CD4-positive, alpha-beta T cell treated with Interleukin-12 subunit alpha and Interleukin-12 subunit beta, for 1 hour (primary cell): ENCODE results near the gene LRRC72.
A peak's percentile ranks its signal among the peaks of the same experiment; 100 is the strongest.
"Not testable (repeated sequence)": the region's sequence is repeated elsewhere in the genome, so short reads cannot be mapped to it uniquely, and the experiment has no call there.

ENCODE experiments used
- DNase-seq: peaks from one replicate; pipeline ENCODE4 v3.0.0-alpha.2; 2020

Gene LRRC72

DNA sequence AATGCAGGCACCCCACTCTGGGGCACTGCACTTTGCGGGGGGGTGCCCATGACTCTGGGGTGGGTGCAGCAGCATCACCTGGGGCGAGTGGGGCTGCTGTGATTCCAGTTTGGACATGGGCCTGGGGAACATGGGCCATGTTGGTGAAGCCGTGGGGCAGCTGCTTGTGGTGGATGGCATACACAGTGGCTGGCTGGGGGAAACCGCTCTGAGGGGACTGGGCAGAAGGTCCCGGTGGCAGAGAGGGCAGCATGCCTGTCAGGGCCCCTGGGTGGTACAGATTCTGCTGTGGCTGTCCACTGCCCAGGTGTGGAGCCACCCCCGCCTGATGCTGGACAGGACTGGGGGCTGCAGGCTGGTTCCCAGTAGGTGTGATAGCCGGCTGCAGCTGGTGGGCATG is 57.2 kb downstream of the LRRC72 start:
- DNase-seq = no peak

DNA sequence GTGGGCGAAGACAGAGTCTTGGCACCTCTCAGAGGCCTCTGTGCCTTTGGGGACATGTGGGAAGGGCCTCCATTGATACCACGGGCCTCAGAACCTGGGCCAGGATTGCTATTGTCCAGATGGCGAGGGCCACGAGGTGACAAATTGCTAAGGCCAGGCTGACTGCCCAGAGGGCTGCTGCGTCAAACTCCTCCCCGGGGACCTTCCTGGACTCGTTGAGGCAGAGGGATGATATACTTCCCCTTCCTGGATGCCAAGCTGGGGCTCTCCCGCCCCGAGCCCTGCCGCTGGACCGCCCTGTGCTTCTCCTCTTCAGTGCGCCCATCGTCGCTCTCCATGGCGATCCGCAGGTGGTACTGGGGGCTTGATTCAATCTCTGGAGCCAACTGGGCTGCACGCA is 58.9 kb downstream of the LRRC72 start:
- DNase-seq = no peak

DNA sequence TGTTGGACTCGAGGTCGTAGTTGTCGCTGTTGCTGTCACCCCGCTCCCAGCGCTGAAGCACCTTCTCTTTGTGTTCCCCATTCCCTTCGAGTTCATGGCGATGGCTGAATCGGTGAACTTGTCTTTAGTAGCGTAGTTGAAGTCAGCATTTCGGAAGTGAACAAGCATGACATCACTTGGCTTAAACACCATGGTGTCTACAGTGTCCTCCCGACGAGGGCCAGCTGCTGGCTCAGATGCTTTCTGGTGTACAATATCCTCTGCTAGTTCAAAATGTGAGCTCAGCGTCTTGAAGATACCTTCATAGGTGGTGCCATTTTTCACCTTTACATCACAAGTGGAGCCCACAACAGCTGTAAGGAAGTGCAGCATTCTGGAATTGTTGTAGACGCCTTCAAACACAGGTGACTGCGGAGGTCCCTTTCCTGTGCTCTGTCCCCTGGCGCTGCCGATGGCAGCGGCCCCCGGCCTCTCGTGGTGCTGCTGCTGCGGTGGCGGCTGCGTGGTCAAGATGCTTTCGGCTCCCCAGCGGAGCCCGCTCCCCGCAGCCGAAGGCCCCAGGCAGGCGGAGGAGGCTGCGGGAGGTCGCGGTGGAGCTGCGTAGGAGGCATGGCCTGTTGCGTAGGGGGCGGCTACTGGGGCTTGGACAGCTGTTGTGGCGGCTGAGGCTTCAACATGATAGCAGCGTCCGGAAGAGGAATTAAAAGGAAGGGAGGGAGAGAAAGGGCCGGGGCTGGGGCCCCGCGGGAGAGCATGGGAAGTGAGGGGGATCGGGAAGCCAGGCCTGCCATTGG is 59.7 kb downstream of the LRRC72 start:
- no peak for DNase-seq

DNA sequence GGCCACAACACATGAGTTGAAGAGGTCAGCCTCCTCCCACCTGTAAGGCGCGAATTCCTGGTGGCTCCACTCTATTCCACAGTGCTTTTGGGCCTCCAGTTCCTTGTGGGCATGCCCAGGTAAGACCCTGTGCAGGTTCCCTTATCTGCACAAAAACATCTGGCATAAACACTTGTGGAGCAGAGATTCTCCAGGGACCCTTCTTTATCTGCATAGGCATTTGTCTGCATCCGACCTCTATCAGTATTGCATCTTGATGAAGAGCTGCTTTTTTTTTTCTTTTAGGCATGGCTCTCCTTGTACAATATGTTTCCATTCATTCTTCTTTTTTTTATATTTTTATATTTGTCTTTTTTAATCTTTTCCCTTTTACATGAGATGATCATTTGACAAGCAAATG is 60.5 kb downstream of the LRRC72 start:
- no peak for DNase-seq

DNA sequence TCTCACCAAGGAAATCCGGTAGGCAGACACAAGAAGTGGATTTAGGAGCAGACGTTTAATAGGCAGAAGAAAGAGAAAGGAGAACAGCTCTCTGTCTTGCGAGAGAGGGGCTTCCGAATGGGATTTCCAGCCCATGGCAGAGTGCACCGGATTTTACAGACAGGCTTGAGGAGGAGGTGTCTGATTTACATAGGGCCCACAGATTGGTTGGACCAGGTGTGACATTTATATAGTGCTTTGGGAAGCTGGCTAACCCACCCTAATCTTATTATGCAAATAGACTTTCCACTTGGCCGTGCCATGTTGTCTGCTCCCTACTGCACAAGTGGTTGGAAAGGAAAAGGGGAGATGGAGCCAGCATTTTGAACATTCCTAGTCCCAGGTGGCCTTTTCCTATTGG is 61.2 kb downstream of the LRRC72 start:
- DNase-seq = no peak

DNA sequence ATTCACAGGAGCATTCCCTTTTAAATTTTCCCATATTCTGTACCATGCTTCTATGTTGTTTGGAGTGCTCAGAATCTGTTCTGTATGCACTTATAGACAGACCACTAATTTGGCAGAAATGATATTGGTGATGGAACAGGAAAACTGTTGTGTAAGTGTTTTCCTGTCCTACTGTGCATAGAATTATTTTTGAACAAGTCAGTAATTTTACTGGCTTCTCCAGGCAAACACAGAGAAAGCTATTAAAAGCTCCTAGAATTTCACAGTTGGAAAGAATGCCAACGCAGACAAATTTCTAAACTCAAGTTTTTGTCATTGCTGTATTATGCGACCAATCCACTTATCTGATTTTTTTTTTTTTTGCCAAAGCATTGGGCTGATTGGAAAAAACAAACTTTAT is 63.3 kb downstream of the LRRC72 start:
- DNase-seq = no peak

DNA sequence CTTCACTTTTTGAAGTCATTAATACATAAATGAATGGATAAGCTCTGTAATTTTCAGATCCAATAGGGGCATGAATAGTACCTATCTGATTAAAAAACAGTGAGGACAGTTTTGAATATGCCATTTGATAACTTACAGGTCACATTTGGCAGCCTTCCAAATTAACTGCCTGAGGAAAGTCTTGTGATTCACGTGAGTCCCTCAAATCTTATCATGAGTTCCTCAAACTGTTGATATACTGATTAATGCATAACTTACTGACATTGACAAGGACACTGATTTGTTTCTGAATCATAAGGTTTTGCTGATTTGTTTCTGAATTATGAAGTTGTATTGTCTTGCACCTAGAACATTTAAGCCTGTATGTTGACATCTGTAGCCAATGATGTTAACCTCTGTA is 63.8 kb downstream of the LRRC72 start:
- no peak for DNase-seq

DNA sequence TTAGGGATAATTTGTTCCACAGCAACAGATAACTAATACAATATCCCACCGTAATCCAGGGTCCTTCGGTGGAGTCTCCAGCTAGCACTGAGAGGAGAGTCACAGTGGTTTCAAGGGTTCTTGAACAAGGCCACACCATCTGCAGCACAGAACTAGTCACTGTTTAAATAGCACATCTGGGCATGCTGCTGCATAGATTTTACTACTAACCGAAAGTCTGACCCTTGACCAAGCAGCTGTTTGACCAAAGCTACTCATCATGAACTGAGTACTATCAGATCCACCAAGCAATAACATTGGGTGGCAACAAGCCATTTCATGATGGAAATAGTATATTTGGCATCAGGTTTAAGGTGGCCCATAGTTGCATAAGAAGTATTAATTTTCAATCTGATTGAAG is 65.8 kb downstream of the LRRC72 start:
- DNase-seq = no peak

DNA sequence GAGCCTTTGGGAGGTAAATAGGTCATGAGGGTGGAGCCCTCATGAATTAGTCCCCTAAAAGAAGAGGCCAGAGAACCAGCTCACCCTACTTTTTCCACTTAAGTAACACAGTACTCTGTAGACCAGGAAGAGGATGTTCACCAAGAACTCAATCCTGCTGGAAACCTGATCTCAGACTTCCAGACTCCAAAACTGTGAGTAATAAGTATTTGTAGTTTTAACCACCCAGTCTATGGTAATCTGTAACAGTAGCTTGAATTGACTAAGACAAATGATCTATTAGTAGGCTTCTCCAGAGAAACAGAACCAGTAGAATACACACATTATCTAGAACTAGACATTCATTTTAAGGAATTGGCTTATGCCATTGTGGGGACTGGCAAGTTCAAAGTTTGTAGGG is 67.4 kb downstream of the LRRC72 start:
- no peak for DNase-seq

DNA sequence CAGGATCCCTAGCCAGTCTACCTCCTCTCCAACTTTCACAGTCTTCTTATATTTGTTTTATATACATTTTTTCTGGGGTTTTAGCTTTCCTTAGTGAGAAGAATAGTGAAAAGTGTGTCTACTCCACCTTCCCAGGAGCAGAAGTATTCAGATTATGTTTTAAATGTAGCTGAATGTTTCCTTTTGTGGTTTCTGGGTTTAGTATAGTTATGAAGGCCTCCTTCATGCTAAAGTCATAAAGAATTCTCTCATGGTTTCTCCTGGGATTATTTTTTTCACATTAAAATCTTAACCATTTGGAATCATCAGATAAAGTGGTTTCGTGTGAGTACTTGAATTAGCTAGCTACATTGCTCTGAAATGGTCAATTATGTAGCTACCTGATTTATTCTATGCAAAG is 68.1 kb downstream of the LRRC72 start:
- DNase-seq = no peak

DNA sequence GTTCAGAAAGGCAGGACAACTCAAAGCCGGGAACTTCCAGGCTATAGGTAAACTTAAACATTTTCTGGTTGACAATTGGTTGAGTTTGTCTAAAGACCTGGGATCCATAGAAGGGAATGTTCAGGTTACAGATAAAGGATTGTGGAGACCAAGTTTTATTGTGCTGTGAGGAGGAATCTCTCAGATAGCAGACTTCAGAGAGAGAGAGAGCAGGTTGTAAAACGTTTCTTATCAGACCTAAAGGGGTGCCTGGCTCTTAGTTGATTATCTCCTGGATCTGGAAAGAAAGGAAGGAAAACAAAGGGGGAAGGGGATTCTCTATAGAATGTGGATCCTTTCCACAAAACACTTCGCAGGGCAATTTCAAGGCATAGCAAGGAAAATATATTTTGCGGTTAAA is 69.0 kb downstream of the LRRC72 start:
- not testable (repeated sequence) for DNase-seq

DNA sequence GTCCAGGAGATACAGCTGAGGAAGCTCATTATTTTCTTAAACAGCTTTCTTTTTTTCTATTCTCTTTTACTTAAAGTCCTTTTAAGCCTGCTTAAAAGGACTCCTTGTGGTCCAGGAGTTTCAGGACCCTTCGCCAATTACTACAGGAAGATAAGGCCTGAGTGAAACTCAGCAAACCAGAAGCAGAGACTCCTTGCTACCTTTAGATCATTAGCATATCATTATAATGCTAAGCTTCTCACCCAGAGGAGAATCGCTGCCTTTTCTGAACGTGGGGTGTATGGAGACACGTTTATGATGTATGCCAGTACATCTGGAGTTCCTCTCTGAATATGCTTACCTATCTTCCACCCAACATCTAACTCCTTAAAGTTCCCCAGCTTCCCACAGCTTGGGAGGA is 71.4 kb downstream of the LRRC72 start:
- DNase-seq = no peak

DNA sequence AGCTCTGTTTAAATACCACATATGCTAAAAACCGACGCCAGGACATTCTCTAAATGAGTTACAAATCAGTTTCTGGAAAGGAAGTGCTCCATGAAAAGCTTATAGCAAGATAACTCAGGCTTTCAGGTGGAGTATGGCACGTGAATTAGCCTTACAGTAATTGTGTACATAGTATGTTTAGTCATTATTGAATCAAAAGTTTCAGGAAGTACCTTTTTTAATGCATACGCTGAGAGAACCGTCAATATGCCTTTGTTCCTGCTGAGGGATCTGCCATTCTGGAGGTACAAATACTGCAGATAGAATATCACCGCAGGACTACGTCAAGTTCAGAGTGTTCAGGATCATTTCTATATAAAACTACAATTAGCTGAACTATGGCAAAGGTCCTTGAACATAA is 73.2 kb downstream of the LRRC72 start:
- DNase-seq = no peak

DNA sequence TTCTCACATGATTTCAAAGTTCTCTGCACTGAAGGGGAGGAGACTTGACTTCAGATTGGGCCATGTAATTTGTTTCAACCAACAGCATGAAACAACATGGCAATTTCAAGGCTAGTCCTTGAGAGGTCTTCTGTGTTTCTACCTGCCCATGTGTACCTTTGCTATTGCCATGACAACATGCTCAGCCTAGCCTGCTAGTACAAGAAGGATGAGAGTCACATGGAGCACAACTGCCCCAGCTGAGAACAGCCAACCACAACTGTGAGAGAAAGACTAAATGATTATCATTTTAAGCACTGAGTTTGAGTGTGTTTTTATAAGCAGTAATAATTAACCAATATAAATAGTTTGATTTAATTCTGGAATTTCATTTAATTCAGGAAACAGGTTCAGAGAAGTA is 77.0 kb downstream of the LRRC72 start:
- DNase-seq = no peak

DNA sequence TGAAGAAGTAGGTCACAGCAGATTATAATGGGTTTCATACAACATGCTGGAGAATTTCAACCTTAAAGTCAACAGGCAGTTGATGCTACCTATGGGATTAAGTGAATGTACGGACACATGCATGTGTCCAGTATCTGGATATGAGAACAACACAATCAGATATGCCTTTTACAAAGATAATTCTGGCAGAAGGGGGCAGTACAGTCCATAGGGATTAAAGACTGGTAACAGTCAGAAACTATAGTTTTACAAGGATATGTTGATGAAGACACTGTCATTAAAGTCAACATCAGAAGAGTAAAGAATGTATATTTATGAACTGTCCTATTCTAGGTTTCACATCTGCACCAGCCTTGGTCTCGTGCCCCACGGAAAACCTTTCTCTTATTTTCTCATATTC is 77.4 kb downstream of the LRRC72 start:
- DNase-seq = peak; percentile 4

DNA sequence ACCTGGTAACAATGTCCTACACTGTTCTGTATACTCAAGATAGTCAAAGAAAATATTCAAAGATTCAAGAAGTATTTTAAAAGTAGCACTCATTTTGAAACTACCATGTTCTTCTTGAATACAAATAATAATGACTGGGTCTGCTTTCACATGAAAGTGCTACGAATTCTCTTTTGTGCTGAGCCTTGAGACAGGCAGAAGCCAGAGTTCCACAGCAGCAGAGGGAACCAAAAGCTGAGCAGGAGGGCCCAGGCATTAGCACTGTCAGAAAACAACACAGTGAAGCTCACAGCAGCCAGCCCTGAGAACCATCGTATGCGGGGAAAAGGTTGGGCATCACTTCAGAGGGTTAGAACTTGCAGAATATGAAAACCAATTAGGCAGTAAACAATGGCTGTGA is 80.1 kb downstream of the LRRC72 start:
- DNase-seq = no peak

DNA sequence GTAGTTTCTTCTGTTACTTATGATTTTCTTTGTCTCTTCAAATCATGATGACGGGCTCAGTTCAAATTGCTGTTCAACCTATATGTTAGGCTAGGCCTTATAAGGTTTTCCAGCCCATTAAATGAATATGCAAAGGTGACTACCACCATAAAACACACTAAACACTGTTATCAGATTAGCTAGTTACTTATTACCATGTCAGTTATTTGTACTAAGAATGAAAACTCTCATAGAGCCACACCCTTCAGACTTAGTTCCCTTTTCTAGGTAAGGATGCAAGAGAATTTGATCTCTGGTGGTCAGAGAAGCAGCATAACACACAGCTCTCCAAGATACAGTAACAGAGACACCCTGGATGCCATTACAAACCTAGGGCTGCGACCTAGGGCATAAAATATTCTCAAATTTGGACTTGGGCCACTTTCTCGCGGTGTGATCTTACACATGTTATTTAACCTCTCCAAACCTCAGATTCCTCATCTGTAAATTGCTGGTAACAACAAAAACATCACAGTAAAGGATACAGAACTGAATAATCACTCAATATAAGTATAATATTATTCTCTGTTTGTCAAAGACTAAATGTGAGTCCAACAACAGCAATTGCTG is 83.3 kb downstream of the LRRC72 start:
- no peak for DNase-seq

DNA sequence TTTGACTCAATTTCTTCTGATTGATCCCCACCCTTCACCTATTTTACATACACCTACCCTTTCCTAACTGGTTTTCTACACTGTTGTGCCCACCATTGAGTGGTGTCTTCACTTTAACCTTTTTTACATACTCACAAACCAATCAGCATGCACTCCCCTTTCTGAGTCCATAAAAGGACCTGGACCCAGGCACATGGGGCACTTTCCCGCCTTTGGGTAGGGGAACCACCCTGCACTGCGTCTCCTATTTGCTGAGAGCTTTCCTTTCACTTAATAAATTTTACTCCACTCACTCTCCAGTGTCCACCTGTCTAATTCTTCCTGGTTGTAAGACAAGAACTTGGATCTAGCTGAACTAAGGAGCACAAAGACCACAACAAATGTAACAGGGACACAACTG is 85.1 kb downstream of the LRRC72 start:
- DNase-seq = no peak

DNA sequence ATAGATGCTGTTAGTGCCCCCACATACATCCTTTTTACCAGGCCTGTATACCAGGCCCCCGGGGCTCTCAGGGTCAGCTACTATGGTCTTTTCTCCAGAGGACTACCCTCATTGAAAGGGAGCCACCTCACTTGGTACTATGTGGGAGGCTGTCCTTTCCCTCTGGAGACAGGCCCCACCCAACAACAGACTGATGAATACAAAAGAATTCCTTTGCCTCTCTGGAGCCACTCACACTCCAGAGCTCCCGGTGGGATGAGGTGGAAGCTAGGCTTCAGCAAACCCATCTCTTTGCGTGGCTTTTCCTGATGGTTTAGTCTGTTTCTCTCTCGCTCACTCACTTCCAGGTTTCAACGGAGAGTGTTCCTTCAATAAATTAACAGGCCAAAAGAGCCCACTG is 88.6 kb downstream of the LRRC72 start:
- no peak for DNase-seq

DNA sequence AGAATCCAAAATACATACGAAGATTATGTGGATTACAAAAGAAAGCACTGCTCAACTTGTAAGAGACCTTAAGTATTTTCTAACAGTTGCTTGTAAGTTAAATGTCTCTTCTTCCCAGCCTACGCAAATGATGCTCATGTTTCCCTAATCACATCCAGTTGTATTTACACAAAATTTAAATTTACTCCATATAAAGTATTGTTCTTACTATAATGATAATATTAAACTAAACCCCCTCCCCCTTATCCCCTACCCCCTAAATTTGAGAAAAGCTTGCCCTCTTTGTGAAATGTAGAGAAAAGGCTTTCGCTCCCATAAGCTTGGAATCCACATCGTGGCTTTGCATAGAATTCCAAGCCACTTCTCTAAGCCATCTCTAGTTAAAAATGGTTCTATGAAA is 89.5 kb downstream of the LRRC72 start:
- DNase-seq = no peak

DNA sequence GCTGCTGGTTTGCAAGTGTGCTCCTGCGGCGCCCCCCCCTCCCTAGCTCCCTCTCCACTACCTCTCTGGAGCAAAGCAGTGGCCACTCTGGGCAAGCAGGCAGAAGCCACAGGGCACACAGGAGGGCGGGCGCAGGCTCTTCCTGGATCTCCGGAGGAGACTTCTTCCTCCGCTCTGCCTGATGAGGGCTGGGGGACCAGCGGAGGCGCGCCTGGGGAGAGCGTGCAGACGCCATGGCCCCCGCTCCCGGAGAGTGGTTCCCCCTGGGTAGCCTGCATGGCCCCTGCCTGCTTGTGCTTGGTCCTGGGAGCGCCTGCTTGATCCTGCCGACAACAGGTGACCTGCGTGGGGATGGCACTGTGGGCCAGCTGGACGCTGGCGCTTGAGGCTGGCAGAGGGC is 89.9 kb downstream of the LRRC72 start:
- no peak for DNase-seq

DNA sequence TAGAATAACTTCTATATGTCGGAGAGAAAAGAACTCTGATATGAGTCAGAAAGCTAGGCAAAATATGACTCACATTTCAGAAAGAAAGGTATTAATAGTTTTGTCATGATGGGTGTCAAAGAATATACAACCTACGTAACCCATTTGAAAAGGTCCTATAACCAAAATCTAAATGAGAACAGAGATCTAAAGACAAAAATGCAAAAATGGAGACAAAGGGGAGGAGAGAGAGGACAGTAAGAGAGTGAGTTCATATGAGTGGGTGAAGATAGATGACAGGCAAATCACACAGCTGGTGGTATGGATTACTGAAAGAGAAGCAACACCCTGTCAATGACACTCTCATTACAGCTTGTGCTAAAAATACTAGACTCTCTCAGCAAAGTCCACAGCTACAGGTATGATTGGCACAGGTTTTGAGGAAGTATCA is 93.4 kb downstream of the LRRC72 start:
- DNase-seq = no peak

DNA sequence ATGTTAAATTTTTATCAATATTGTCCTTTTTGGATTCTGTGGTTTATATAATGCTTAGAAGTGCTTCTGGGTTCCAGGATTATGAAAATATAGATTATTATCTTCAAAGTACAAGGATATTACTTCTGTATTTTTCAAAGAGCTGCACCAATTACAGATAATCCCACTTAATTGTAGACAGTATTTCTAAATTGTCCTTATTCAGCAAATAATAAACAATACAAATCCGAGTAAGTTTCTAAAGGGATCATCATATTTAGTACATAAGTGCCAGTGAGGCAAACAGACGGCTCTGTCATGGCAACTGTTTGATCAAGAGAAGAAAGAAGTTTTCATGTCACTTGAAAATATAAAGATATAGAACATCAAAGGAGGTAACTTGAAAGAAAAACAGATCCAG is 99.8 kb downstream of the LRRC72 start:
- no peak for DNase-seq

DNA sequence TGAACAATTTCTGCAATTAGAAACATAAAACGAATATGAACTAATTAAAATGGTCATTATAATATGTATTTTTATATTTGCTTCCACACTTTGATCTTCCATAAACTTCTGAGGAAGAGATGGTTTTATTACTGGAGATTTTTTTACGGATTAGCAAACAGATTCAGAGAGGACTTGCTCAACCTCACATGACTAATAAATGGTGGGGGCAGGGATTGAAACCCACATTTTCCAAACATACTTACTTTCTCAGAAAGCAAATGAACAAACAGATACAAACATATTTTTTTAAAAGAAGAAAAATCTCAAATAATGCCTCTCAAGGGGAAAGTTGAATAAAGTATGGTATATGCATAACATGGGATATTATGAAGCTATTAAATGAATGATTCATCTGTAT is 100.6 kb downstream of the LRRC72 start:
- DNase-seq = no peak

DNA sequence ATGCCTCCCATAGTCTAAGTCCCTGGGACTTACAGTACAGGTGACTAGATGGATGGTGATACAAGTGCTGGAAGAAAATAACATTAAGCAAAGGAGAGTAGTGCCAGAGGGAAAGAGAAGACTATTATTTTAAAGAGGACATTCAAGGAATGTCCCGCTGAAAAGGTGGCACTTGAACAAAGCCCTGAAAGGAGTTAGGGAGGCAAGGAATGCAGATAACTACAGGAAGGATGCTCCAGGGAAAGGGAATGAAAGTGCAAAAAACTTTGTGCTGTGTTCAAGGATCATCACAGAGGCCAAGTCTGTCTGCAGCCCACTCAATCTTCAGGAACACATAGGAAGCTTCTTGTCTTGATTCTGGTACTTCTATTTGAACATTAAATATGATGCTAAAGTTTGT is 104.0 kb downstream of the LRRC72 start:
- DNase-seq = no peak
